NCI-H510A treated with DMSO at 0.1 percent for 48 hours (cell line): ENCODE data around the gene RYR3.
A peak's percentile ranks its signal among the peaks of the same experiment; 100 is the strongest.
"Not testable (repeated sequence)": the region's sequence is repeated elsewhere in the genome, so short reads cannot be mapped to it uniquely, and the experiment has no call there.

Experiments used
- DNase-seq: peaks from one replicate; lab custom pipeline; 2025; lab: John Stamatoyannopoulos, UW

The RYR3 gene

GRCh38 chr15:33584797-33585196, 274.0 kb downstream of the RYR3 start:
- DNase-seq: no peak

- no peak for DNase-seq
These were observed 276.3 kb downstream of the RYR3 start for GRCh38 chr15:33586786-33587697.

GRCh38 chr15:33587773-33588172, 277.0 kb downstream of the RYR3 start:
- DNase-seq: no peak

DNA sequence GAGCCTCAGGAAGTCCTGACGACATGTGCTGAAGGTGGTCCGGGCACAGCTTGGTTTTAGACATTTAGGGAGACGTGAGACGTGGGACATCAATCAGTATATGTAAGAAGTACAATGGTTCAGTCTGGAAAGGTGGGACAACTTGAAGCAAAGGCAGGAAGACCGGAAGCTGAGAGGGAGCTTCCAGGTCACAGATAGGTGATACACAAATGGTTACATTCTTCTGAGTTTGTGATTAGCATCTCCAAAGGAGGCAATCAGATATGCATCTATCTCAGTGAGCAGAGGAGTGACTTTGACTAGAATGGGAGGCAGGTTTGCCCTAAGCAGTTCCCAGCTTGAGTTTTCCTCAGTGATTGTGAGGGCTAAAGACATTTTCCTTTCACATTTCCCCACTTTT, 282.1 kb downstream of the RYR3 start:
- DNase-seq: no peak

- not testable (repeated sequence) for DNase-seq
These were observed 287.6 kb downstream of the RYR3 start for GRCh38 chr15:33598382-33598781.

GRCh38 chr15:33600212-33600611, 289.4 kb downstream of the RYR3 start:
- DNase-seq: no peak

- no peak for DNase-seq
These were observed 290.7 kb downstream of the RYR3 start for GRCh38 chr15:33601461-33601860.

GRCh38 chr15:33608714-33609113, 297.9 kb downstream of the RYR3 start:
- no peak for DNase-seq

DNA sequence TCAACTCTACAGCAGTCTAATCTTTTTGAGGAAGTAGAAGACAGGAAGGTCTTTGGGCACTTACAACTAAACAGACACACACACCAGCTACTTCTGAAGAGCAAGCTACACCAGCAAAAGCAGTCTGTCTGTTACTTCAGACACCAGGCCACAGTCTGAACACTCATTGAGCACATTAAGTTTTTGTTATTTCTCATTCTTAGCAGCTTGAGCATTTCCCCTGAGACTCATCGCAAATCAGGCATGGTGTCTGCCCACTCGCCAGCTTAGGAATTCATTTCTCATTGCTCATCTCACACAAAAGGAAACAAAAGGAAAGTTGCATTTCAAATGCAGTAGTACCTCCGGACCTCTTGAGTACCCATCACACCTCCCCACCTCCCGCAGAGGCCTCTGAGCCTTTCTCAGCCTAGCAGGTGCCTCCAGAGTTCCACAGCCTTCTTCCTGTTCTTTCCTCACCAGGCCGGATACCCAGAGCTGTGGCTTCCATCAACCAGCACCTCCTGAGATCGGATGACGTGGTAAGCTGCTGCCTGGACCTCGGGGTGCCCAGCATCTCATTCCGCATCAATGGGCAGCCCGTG, 302.0 kb downstream of the RYR3 start:
- no peak for DNase-seq

- DNase-seq: no peak
These were observed 305.7 kb downstream of the RYR3 start for GRCh38 chr15:33616475-33616874.

GRCh38 chr15:33618350-33618749, 307.6 kb downstream of the RYR3 start:
- DNase-seq: no peak

- no peak for DNase-seq
These were observed 310.4 kb downstream of the RYR3 start for GRCh38 chr15:33621141-33621540.

DNA sequence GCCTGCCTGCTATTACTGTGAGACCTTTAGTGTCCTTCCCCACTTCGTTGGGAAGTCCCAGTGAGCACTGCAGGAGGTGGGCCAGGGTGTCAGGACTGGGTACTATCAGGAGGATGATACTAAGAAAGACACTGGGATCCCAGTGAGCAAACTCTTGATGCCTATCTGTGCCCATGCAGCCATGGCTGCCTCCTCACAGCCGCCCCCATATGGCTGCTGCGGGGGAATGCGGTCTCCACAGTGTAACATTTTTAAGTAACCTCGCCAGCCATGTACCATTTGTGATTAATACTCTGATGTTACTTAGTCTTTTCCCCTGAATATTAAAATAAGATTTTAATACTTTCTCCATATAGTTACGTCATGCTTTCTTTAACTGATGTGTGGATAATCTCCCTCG, 312.2 kb downstream of the RYR3 start:
- no peak for DNase-seq

- DNase-seq: no peak
These were observed 313.7 kb downstream of the RYR3 start for GRCh38 chr15:33624439-33624838.

DNA sequence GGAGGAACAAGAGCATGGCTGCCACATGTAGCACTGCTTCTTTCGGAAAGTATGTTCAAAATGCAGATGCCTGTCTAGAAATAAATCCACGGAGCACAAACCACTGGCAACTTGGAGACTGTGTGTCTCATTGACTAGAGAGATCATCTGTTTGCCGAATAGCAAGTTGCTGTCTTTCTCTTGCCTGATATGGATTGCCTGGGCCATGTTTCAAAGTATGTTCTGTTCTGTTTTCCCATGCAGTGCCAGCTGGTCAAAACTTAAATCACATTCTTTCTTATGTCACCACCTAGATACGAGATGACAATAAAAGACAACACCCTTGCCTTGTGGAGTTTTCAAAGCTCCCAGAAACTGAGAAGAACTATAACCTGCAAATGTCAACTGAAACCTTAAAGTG, 318.9 kb downstream of the RYR3 start:
- DNase-seq: no peak

DNA sequence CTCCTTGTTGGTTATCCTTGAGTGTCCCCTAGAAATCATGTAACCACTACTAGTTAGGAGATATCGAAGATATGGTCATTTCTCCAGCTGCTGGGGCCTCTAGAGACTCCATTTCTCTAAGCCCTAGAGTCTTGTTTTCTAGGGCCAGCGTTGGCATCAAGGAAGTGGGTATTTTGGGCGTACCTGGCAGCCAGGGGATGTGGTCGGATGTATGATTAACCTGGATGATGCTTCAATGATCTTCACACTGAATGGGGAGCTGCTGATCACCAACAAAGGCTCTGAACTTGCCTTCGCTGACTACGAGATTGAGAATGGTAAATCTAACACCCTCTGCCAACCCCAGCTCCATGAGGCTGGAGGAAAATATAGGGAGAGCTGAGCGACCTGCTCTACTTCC, 325.5 kb downstream of the RYR3 start:
- DNase-seq: no peak

DNA sequence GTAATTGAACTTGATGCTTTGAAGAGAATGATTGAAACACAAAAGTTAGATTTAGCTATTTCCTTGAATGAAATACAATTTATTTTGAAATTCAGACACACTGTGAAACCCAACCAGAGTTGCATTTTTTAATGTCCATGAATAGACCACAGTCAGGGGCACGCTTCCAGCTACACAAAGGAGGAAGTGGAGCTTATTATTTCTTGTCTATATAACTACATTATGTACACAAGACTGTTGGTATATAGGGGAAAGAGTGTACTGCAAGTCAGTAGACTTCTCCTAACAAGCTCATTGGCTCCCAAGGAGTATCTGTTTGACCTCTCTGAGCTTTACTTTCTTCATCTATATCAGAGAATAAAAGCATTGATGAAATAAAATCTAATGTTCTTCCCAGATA, 326.2 kb downstream of the RYR3 start:
- no peak for DNase-seq

- DNase-seq: no peak
These were observed 327.7 kb downstream of the RYR3 start for GRCh38 chr15:33638453-33638852.

DNA sequence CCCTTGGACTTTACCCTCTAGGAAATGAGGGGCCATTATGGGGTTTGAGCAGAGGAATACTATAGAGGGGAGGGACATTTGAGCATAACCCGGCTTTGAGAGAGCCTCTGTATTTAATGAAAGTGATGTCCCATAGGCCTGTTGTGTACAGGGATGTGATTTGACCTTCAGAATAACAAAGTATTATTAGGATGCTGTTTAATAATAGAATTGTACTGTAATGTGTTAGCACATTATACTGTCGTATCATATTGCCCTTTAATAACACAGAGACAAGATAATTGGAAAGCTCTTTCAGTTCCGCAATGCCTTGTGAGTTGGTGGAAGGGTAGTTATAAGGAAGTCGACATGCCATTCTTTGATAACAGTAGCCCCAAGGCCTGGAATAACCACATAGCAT, 328.3 kb downstream of the RYR3 start:
- no peak for DNase-seq

DNA sequence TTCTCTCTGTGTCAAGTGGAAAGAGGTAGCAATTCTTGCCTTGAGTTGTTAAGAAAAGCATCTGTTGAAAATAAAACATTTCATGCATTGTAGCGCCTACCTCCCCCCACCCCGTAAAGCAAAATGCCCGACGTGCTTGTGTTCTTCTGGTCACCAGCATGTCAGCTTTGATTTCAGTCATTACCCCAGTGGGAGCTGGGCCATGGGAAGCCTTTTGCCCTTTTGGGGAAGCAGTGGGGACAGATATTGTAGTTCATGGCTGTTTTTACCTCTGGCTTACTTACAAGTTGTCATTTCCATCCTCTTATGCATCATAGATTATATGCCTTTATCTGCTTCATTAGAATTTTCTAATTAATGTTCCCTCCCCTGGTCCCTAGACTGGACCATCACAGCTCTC, 328.7 kb downstream of the RYR3 start:
- DNase-seq: no peak

- DNase-seq: peak; percentile 13
These were observed 329.2 kb downstream of the RYR3 start for GRCh38 chr15:33639978-33640377.

GRCh38 chr15:33641069-33641468, 330.3 kb downstream of the RYR3 start:
- DNase-seq: no peak

GRCh38 chr15:33644304-33644703, 333.5 kb downstream of the RYR3 start:
- no peak for DNase-seq

- DNase-seq: no peak
These were observed 336.0 kb downstream of the RYR3 start for GRCh38 chr15:33646744-33647143.
